Measurements from ENCODE around the gene KCNA1. TPM values are rescaled to one million over a fixed set of nuclear protein-coding genes. Genes with fewer than 3 reads are reported as not detected.

KCNA1 gene
- polyA plus RNA-seq, 1 donor from 2014 or later: 14.7 TPM

DNA sequence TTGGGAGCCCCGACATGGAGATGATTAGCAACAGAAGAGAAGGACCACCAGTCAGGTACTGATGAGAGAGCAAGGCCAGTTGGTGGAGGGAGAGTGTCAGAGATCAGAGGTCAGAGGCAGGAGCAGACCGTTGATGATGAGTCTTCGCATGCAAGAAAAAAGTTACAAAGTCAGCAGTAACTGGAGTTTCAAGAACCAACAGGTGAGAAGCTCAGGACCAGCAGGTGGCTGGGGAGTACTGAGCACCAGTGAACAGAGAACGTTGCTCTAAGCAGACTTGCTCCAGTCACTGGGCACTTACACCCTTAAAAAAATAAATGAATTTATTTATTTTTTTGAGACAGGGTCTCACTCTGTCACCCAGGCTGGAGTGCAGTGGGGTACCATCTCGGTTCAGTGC lies 44.5 kb upstream of the KCNA1 start:
- Histone ChIP-seq H3K9me2 (ENCODE audit: insufficient read depth, low read length) (no peaks in the 10 kb centered on the region), H3F3A (ENCODE audit: insufficient read depth, low read length, poor library complexity, severe bottlenecking) (no peaks in the 10 kb centered on the region), H3K27me3 (ENCODE audit: insufficient read depth, low read depth, low read length) (no peaks in the 10 kb centered on the region), H3K4me3 (ENCODE audit: low read length) (no peak overlapping the region), H3K4me2 (ENCODE audit: low read length) (no peak overlapping the region), H3K9me3 (ENCODE audit: low read length) (no peaks in the 10 kb centered on the region), H4K20me1 (ENCODE audit: insufficient read depth) (no peaks in the 10 kb centered on the region), H2AFZ (ENCODE audit: low read depth, low read length) (no peak overlapping the region), H3K27ac (ENCODE audit: low read length) (no peak overlapping the region), H3K79me2 (replicated peaks; ENCODE audit: insufficient read depth, low read length) (no peaks in the 10 kb centered on the region), H3K9ac (ENCODE audit: low read length) (no peak overlapping the region), H3K36me3 (ENCODE audit: insufficient read depth, low read length) (no peaks in the 10 kb centered on the region)
- TF ChIP-seq TAF1 (IDR thresholded peaks at IDR 0.05; ENCODE audit: low read depth): no peak
- no peak for TF ChIP-seq POLR2AphosphoS5 (IDR thresholded peaks at IDR 0.05)
- TF ChIP-seq MXI1 (conservative IDR thresholded peaks at IDR 0.05; ENCODE audit: poor library complexity, severe bottlenecking): no peak
- TF ChIP-seq CTCF (IDR thresholded peaks at IDR 0.05; ENCODE audit: poor library complexity, severe bottlenecking): no peak
- no peak for TF ChIP-seq EZH2 (IDR thresholded peaks at IDR 0.05; ENCODE audit: borderline replicate concordance, insufficient read depth, low read length, poor library complexity, severe bottlenecking)
- no peak for TF ChIP-seq SMC3 (conservative IDR thresholded peaks at IDR 0.05; ENCODE audit: poor library complexity)
- TF ChIP-seq RAD21 (conservative IDR thresholded peaks at IDR 0.05): no peak
- TF ChIP-seq, protein P1, sequence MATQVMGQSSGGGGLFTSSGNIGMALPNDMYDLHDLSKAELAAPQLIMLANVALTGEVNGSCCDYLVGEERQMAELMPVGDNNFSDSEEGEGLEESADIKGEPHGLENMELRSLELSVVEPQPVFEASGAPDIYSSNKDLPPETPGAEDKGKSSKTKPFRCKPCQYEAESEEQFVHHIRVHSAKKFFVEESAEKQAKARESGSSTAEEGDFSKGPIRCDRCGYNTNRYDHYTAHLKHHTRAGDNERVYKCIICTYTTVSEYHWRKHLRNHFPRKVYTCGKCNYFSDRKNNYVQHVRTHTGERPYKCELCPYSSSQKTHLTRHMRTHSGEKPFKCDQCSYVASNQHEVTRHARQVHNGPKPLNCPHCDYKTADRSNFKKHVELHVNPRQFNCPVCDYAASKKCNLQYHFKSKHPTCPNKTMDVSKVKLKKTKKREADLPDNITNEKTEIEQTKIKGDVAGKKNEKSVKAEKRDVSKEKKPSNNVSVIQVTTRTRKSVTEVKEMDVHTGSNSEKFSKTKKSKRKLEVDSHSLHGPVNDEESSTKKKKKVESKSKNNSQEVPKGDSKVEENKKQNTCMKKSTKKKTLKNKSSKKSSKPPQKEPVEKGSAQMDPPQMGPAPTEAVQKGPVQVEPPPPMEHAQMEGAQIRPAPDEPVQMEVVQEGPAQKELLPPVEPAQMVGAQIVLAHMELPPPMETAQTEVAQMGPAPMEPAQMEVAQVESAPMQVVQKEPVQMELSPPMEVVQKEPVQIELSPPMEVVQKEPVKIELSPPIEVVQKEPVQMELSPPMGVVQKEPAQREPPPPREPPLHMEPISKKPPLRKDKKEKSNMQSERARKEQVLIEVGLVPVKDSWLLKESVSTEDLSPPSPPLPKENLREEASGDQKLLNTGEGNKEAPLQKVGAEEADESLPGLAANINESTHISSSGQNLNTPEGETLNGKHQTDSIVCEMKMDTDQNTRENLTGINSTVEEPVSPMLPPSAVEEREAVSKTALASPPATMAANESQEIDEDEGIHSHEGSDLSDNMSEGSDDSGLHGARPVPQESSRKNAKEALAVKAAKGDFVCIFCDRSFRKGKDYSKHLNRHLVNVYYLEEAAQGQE (IDR thresholded peaks at IDR 0.05; ENCODE audit: borderline replicate concordance): no peak
- no peak for TF ChIP-seq EP300 (conservative IDR thresholded peaks at IDR 0.05; ENCODE audit: poor library complexity, severe bottlenecking)

DNA sequence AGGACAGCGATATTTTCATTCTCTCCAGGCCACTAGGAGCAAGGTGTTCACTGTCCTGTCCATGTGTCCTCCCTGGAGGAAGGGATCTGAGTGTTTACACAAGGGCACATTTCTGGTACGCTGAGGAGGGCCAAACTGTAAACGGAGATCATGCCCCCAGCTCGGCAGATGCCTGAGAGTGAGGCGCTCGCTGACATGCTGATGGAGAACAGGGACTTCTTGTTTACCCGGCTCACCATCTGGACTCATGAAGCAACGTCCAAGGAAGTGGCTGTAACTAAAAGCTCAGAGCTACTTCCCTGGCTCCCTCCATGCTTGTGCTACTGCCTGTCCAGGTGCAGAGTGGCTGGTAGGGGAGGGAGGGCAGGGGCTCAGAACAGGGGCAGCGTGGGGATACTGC lies 43.4 kb upstream of the KCNA1 start:
- Histone ChIP-seq H3K9me3 (ENCODE audit: low read length) (no peaks in the 10 kb centered on the region), H3K36me3 (ENCODE audit: insufficient read depth, low read length) (no peaks in the 10 kb centered on the region), H3K9ac (ENCODE audit: low read length) (no peak overlapping the region), H3K9me2 (ENCODE audit: insufficient read depth, low read length) (no peaks in the 10 kb centered on the region), H3K4me3 (ENCODE audit: low read length) (no peak overlapping the region), H2AFZ (ENCODE audit: low read depth, low read length) (no peak overlapping the region), H3K27ac (ENCODE audit: low read length) (no peak overlapping the region), H4K20me1 (ENCODE audit: insufficient read depth) (no peaks in the 10 kb centered on the region), H3K4me2 (ENCODE audit: low read length) (no peak overlapping the region), H3K79me2 (replicated peaks; ENCODE audit: insufficient read depth, low read length) (no peaks in the 10 kb centered on the region), H3K27me3 (ENCODE audit: insufficient read depth, low read depth, low read length) (no peaks in the 10 kb centered on the region), H3F3A (ENCODE audit: insufficient read depth, low read length, poor library complexity, severe bottlenecking) (no peaks in the 10 kb centered on the region)
- TF ChIP-seq EZH2 (IDR thresholded peaks at IDR 0.05; ENCODE audit: borderline replicate concordance, insufficient read depth, low read length, poor library complexity, severe bottlenecking) (no peak), POLR2AphosphoS5 (IDR thresholded peaks at IDR 0.05) (no peak), CTCF (IDR thresholded peaks at IDR 0.05; ENCODE audit: poor library complexity, severe bottlenecking) (no peak), EP300 (conservative IDR thresholded peaks at IDR 0.05; ENCODE audit: poor library complexity, severe bottlenecking) (no peak), MXI1 (conservative IDR thresholded peaks at IDR 0.05; ENCODE audit: poor library complexity, severe bottlenecking) (no peak), SMC3 (conservative IDR thresholded peaks at IDR 0.05; ENCODE audit: poor library complexity) (no peak), TAF1 (IDR thresholded peaks at IDR 0.05; ENCODE audit: low read depth) (no peak), RAD21 (conservative IDR thresholded peaks at IDR 0.05) (no peak)
- TF ChIP-seq, protein P1 (IDR thresholded peaks at IDR 0.05; ENCODE audit: borderline replicate concordance): no peak
